Thyroid gland (tissue), 4 donors: ENCODE results near the gene MARK2.

Source experiments
- POLR2A ChIP-seq, 2 donors: fragments of 450-650 bp; IDR thresholded peaks; one replicate each; pipeline ENCODE4 v1.6.1; 2017; ENCODE audit warnings: antibody characterized with exemption in 2 of 2, mild to moderate bottlenecking in 2 of 2, moderate library complexity in 1 of 2
- TF ChIP-seq, protein P1 (sequence below), 6 experiments: fragments of 200-600 bp in 3 of 6; fragments of 450-650 bp in 3 of 6; sonication (generic) in 3 of 6; IDR thresholded peaks; one replicate each; pipeline ENCODE4 v1.5.1; 2016 to 2019; ENCODE audit warnings: antibody characterized with exemption in 6 of 6, mild to moderate bottlenecking in 2 of 6, inconsistent platforms in 1 of 6, moderate library complexity in 1 of 6

DNA sequence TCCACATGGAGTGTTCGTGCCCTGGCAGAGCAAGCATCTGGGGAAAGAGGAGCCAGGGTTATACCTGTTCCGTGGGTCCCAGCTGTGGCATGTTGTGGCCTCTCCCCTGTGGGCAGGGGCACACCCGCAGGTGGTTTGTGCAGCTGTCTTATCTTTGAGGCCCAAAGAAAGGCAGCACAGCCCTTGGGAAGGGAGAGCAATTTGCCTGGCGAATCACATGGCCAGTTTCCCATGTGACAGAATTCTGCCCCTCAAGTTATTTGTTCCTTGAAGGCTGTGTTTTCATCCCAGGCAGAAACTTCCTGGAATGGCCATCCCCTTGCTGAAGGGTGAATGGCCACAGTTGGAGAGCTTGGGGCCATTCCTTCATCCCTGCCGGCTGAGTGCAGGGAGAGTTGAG lies 119.1 kb downstream of the MARK2 start:
- TF ChIP-seq, protein P1, sequence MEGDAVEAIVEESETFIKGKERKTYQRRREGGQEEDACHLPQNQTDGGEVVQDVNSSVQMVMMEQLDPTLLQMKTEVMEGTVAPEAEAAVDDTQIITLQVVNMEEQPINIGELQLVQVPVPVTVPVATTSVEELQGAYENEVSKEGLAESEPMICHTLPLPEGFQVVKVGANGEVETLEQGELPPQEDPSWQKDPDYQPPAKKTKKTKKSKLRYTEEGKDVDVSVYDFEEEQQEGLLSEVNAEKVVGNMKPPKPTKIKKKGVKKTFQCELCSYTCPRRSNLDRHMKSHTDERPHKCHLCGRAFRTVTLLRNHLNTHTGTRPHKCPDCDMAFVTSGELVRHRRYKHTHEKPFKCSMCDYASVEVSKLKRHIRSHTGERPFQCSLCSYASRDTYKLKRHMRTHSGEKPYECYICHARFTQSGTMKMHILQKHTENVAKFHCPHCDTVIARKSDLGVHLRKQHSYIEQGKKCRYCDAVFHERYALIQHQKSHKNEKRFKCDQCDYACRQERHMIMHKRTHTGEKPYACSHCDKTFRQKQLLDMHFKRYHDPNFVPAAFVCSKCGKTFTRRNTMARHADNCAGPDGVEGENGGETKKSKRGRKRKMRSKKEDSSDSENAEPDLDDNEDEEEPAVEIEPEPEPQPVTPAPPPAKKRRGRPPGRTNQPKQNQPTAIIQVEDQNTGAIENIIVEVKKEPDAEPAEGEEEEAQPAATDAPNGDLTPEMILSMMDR (IDR thresholded peaks at IDR 0.05), result no peak
- TF ChIP-seq POLR2A (IDR thresholded peaks at IDR 0.05), result no peak
